ENCODE data around the gene TMTC1. TPM values are rescaled to one million over a fixed set of nuclear protein-coding genes. Genes with fewer than 3 reads are reported as not detected.

Gene TMTC1
- polyA plus RNA-seq, 5 donors = 1.0 to 3.9 (median 1.7) TPM

DNA sequence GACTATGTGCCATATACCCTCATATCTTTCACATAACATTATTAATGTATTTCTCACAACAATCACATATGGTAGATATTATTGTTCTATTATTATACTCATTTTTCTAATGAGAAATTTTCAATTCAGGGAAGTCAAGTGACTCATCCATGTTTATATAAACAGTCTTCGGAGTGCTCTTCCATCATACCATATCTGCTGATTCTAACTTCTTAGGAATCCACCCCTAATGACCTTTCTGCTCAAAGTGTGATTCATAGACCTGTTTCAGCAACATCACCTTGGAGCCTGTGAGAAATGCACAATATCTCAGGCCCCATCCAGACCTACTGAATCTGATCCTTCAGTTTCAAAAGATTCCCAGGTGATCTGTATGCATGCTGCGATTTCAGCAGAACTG, 246.4 kb downstream of the TMTC1 start:
- DNase-seq = no peak

GRCh38 chr12:29534935-29535334, 248.8 kb downstream of the TMTC1 start:
- no peak for DNase-seq

DNA sequence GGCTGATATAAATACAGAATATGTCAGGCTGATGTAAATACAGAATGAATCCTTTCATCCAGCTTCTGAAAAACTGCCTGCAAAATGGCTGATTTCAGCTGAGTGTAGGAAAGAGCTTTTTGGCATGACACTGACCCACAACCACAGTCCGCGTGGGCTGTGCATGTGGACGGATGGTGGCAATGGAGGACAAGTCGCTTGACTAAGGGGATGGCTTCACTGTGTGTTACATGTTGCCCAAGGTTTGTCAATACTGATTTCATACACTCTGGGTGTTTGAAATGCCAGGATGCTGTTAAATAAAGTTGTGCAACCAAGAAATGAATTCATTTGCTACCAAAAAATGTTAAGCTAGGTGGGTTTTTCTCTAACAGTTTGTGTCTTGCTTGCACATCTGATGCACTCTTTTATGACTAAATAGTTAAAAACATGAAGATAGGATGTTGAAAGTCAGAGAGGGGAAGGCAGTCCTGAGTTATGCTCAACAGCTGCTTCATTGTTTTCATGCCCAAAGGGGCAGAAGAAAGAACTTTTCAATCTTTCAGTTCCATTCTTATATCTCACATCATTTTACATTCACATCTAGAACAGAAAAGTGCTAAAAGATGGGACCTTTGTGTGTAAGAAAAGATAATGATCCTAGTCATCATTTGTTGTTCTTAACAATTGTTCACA, 249.8 kb downstream of the TMTC1 start:
- no peak for DNase-seq

DNA sequence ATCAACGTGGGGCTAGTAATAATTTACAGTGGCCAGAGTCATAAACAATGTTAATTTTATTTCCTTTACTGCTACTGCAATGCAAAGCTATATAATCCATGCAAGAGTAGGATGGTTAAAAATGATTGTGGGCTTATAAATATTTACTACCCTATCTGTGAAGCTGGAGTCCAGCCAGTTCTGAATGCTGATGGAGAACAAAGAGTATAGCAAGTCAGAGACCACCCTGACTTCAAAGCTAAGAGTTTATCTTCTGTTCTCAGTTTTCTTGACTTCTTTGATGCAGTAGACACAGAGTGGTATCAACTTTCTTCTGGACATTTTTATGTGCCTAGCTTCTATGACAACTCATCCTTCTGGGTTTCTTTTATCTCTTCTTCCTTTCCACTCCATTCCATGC, 252.3 kb downstream of the TMTC1 start:
- no peak for DNase-seq

- DNase-seq = no peak
These were observed 253.3 kb downstream of the TMTC1 start for GRCh38 chr12:29530436-29530835.

GRCh38 chr12:29528161-29528560, 255.6 kb downstream of the TMTC1 start:
- DNase-seq = no peak

DNA sequence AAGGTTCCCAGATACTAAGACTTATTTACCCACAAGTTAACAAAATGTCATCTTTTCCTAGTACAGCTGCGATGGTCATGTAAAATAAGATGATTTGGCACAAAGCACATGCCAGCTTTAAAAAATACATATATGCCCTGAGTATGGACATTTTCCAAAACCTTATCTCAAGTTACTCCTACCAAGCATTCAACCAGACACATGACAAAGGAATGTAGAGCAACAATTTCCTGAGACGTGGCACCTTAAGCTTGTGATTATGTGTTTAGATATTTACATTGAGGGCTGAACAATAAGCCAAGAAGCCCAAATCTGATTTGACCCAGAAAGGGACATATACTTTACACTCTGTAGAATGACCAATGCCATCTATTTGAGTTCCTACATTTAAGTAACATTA, 261.8 kb downstream of the TMTC1 start:
- DNase-seq = no peak

GRCh38 chr12:29519585-29520182, 264.1 kb downstream of the TMTC1 start:
- peak; percentile 30 to 40 for DNase-seq

DNA sequence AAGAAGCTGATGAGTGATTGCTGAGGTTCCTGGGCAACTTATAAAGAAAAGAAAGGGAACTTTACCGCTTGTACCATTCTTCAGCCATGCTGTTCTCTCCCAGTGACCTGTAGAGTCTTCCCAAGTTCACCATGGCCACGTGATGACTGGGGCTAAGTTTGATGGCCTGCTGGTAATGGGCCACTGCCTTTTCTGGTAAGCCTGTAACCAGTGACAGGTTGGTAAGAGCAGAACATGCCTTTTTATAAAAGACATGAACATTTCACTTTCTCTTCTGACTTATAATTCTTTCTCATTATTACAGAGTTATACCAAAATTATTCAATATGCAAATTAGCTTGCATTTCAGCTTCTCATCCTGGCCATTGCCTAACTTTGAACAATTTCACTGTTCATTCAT, 265.3 kb downstream of the TMTC1 start:
- DNase-seq = no peak

GRCh38 chr12:29517264-29517663, 266.5 kb downstream of the TMTC1 start:
- DNase-seq = no peak

DNA sequence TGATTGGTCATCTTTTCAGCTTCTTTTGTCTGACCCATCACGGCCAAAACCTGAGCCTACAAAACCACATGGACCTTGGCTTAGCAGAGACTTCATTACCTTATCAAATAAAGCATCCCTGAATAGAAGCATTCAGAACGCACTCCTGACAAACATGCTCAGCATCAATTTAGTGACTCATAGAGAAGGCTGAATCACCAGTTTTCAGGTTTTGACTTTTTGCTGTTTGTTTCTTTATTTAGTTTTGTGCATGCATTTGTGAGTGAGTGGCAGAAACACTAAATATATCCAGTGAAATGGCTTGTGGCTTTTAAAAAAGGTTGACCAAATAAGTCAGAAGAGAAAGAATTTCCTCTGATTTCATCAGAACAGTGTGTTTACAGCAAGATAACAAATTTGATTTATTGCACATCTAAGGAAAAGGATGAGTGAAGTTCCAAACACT, 267.3 kb downstream of the TMTC1 start:
- no peak for DNase-seq

GRCh38 chr12:29510591-29511185, 273.1 kb downstream of the TMTC1 start:
- no peak for DNase-seq

DNA sequence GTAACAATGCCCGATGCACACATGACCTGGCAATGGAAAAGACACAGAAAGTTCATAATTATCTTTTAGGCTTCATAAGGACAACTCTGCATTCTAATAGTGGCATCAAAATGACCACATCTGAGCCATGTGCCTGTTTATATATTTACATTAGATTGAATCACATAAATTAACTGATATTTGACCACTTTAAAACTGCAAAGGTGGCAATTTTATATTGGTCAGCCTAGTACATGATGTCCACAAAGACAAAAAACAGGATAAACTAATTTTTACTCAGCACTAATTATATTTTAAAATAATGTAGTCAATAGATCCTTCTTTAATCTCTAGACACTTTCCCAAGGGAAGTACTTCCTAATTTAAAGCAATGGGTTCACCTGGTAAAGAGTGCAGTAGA, 274.2 kb downstream of the TMTC1 start:
- DNase-seq = no peak

GRCh38 chr12:29508949-29509348, 274.8 kb downstream of the TMTC1 start:
- DNase-seq = no peak

DNA sequence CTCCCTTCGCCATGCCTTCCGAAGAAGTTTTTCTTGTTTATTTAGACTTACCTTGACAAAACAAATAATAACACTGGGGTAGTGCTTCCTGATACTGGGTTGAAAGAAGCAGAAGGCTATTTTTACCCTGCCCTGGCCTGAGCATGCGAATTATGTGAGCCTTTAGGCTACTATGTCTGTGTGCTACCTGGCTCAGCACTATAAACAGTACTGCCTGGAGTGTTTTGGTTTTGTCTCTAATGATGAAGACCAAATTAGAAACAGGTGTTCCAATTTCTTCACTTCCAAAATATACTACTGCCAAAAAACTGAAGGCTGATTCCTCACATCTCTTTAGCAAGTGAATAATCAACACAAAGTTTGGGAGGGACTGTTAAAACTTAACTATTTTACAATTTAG, 278.6 kb downstream of the TMTC1 start:
- no peak for DNase-seq

DNA sequence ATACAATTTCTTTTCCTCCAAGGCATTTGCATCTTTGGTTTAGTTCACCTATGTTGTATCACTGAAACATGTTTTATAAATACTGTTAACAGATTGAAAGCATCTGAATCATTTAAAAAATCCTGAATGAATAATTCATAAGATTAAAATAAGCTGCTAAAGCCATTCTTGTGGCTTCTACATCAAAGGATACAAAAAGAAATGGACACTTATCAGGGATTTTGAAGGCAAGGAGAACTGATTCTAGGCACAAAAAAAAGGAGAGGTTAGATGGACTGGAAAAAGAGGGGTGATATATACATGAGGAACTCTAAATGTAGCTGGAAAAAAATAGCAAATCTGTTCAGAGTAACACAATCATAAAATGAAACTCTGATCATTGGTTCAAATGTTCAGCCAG, 280.5 kb downstream of the TMTC1 start:
- no peak for DNase-seq

DNA sequence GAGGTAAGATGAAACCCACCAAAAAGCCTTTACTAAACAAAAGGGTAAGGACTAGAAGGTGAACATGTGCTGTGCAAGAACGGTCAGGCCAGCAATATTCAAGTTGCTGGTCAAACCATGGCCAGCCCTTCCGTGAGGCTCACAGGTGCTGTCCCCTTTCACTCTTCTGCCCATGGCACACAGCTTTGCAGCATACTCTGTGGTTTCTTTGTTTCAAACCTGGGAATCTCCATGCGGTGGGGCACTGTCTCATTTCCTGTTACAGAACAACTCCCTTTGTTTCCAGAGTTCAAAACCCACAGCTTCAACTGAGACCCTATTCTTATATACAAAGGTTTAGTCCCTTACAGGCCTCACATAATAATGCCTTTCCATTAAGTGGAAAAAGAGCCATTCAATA, 284.5 kb downstream of the TMTC1 start:
- no peak for DNase-seq

- no peak for DNase-seq
These were observed 286.2 kb downstream of the TMTC1 start, which contains the start of gene OVCH1 for GRCh38 chr12:29497588-29497987. Gene OVCH1 (minus strand): TSS chr12:29497686. CDS start chr12:29497686, 0 bp downstream.

DNA sequence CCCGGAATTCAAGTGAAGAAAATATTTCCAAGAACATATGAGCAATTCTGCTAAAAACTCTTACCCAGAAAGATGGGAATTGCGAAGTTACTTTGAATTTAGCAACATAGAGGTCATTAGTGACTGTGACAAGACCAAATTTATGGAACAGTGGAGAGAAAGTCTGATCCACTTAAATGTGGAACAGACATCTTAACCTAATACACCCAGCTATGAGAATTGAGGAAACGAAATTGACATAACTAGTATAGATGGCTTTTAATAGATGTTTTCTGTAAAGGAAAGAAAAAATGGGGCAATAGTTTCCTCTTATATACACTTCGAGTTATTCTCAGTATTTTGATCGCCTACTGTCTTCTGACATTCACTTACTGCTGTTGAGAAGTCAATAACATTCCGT, 290.9 kb downstream of the TMTC1 start:
- no peak for DNase-seq

- no peak for DNase-seq
These were observed 296.8 kb downstream of the TMTC1 start for GRCh38 chr12:29486972-29487371.

DNA sequence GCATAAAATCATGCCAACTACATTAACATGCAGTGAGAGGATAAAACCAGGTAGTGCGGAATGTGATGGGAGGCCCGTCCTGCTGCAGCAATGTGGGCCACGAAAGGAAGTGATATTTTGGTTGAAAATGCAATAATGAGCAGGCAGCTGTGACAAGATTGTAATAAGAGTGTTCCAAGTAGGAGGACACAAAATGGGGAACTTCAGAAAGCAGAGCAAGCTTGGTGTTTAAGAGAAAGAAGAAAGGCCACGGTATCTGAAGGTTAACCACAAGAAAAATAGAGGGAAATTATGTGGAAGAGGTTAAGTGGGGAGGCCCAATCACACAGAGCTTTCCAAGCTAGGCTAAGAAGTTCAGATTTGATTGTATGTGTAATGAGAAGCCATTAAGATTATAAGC, 320.5 kb downstream of the TMTC1 start:
- DNase-seq = no peak

DNA sequence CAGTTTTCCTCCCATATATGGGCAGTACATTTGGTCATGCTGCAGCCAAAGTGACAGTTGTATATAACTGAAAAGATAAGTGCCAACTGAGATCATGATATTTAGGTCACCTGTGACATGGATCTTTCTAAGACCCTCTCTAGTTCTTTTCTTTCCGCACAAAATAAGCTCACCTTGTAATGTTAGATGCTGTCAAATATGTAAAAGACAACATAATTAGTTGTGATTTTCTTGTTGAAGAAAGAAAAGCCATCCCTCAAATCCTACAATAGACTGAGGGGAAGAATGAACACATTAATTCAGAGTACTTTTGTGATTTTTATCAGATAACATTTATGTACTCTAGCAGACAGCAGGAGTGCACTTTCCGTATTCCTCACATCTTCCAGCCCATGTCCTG, 323.7 kb downstream of the TMTC1 start:
- DNase-seq = no peak

DNA sequence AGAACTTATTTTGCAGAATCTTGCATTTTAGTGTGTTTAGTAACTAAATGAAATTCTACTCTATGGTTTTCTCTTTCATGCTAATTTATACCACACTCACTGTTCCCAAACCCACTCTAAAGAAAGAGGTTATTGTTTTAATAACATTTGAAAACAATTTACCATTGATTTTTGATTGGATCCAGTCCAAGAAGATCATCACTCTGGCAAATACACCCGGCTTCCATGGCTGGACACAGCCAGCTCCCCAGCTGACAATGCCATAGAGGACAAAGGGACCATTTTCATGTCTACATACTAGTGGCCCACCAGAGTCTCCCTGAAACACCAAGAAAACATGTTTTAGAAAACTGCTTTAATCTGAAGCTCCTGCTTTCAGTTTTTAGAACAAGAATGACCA, 328.7 kb downstream of the TMTC1 start:
- no peak for DNase-seq
